ENCODE data around the gene HEATR5A.
"Not testable (repeated sequence)": the region's sequence is repeated elsewhere in the genome, so short reads cannot be mapped to it uniquely, and the experiment has no call there.

The HEATR5A gene

DNA sequence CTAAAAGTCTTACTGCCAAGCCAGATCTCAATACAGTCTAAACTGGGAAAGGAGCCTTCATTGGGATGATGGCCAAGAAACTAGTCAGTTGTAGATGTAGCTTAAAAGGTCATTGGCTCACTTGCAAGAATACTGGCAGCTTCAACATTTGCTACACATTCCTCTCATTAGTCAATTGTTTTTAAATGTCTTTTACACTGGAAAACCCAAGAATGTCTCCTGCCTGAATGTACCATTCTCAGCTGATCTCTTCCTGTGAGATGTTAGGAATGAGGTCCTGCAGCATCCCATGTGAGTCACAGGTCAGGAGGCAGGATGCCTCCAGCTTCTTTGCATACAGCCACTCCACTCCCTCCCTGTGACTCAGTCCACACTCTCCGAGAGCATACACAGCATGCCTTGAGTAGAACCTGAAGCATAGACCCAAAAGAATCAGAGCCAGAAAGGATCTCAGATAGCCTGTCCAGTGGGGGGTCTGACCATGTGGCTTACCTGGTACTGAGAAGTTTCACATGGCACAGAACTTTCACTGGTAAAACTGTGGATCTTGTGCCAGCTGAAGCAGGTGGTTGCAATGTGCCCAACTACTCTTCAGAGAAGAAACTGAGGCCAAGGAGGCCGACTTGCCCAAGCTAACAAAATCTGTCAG, 156.7 kb downstream of the HEATR5A start:
- no peak overlapping the region for H3K4me3 ChIP-seq (ENCODE audit: low read depth, low read length)

GRCh38 chr14:31261859-31262731, 158.3 kb downstream of the HEATR5A start:
- no peak for TF ChIP-seq CTCF (IDR thresholded peaks at IDR 0.05; ENCODE audit: borderline replicate concordance, insufficient read depth, low read depth, low read length)
- no peak overlapping the region for H3K4me3 ChIP-seq (ENCODE audit: low read depth, low read length)

More for the DNA sequence above, 156.7 kb downstream of the HEATR5A start:
- TF ChIP-seq CTCF (IDR thresholded peaks at IDR 0.05; ENCODE audit: borderline replicate concordance, insufficient read depth, low read depth, low read length) = no peak

GRCh38 chr14:31261523-31261858, 158.9 kb downstream of the HEATR5A start:
- TF ChIP-seq CTCF (IDR thresholded peaks at IDR 0.05; ENCODE audit: borderline replicate concordance, insufficient read depth, low read depth, low read length) = no peak
- H3K4me3 ChIP-seq (ENCODE audit: low read depth, low read length) = no peak overlapping the region

DNA sequence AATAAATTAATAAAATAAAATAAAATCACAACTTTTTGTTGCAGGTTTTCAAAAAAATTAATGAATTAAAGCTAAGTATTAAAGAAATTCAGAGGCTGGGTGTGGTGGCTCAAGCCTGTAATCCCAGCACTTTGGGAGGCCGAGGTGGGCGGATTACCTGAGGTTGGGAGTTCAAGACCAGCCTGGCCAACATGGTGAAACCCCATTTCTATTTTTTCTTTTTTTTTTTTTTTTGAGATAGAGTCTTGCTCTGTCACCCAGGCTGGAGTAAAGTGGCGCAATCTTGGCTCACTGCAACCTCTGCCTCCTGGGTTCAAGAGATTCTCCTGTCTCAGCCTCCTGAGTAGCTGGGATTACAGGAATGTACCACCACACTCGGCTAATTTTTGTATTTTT, 161.3 kb downstream of the HEATR5A start:
- not testable (repeated sequence) for H3K4me3 ChIP-seq (ENCODE audit: low read depth, low read length)

GRCh38 chr14:31258427-31259039, 161.8 kb downstream of the HEATR5A start:
- no peak for TF ChIP-seq CTCF (IDR thresholded peaks at IDR 0.05; ENCODE audit: borderline replicate concordance, insufficient read depth, low read depth, low read length)
- no peak overlapping the region for H3K4me3 ChIP-seq (ENCODE audit: low read depth, low read length)

DNA sequence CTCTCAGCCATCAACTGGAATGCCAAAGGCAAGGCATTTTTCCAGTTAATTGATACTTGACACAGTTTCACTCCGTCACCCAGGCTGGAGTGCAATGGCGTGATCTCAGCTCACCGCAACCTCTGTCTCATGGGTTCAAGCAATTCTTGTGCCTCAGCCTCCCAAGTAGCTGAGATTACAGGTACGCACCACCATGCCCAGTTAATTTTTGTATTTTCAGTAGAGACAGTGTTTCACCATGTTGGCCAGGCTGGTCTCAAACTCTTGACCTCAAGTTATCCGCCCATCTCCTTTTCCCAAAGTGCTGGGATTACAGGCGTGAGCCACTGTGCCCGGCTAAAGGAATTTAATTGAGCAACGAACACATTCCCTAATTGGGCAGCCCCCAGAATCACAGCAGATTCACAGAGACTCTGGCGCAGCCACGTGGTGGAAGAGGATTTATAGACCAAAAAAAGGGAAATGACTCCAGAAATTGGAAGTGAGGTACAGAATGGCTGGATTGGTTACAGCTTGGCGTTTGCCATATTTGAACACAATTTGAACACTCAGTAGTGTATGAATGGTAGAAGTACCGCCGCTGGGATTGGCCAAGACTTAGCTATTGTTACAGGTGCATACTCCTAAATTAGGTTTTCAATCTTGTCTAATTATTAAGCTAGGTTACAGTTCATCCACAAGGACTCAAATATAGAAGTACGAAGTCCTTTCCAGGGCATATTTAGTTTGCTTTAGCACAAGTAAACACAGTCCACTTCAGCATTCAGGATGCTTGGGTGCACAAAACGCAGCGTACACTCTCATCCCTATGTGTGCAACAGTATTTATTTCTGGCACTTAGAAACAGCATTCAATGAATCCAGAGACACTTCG, 162.6 kb downstream of the HEATR5A start:
- not testable (repeated sequence) for H3K4me3 ChIP-seq (ENCODE audit: low read depth, low read length)

DNA sequence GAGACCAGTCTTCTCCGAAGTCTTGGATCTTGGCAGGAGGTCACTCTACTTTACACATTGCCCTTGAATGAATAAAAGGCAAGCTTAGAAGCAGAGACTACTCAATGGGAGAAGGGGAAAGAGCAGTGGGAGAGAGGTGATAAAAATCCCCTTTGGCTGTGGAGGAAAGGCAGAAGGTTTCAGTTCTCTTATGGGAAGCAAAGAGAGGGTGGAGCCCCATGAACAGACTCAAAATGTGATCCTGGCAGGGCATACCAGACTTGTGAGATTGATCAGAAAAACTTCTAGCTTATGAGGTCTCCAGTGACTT, 163.2 kb downstream of the HEATR5A start:
- H3K4me3 ChIP-seq (ENCODE audit: low read depth, low read length) = no peak overlapping the region
- TF ChIP-seq CTCF (IDR thresholded peaks at IDR 0.05; ENCODE audit: borderline replicate concordance, insufficient read depth, low read depth, low read length) = no peak

Measured in GM12875 (cell line).